CD4-positive, alpha-beta T cell treated with Interleukin-4 for 1 hour (primary cell): ENCODE measurements around the gene INPP5A.

Experiments
- DNase-seq, 2 donors: peaks; one replicate each; pipeline ENCODE4 v3.0.0-alpha.2; 2020 to 2022

Gene INPP5A

DNA sequence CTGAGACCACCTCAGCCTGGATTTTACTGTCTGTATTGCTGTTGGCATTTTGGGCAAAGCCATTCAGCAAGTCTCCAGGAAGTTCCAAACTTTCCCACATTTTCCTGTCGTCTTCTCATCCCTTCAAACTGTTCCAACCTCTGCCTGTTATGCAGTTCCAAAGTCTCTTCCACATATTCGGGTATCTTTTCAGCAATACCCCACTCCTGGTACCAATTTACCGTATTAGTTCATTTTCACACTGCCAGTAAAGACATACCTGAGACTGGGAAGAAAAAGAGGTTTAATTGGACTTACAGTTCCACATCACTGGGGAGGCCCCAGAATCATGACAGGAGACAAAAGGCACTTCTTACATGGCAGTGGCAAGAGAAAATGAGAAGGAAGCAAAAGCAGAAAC is 62.8 kb downstream of the INPP5A start:
- DNase-seq = no peak

DNA sequence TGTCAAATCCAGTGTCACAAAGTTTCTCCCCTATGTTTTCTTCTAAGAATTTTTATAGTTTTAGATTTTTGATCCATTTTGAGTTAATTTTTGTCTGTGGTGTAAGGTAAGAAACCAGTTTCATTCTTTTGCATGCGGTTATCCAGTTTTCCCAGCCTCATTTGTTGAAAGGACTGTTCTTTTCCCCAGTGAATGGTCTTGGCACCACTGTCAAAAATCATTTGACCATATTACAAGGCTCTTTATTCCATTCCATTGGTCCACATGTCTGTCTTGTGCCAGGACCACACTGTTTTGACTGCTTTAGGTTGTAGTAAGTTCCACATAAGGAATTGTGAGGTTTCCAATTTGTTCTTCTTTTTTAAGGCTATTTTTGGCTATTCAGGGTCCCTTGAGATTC is 64.0 kb downstream of the INPP5A start:
- no peak for DNase-seq

DNA sequence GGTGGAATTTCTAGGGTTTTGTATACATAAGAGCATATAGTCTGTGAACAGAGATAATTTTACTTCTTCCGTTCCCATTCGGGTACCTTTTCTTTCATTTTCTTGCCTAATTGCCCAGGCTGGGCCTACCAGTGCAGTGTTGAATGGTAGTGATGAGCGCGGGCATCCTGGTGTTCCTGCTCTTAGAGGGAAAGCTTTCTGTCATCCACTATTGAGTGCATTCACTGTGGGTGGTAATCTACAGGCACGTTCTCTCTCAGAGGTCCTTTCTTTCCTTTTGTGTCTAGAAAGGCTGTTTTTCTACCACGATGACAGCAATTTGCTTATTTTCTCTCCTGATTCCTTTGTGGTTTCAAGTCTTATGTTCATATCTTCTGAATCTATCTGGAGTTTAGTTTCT is 65.0 kb downstream of the INPP5A start:
- DNase-seq = no peak

DNA sequence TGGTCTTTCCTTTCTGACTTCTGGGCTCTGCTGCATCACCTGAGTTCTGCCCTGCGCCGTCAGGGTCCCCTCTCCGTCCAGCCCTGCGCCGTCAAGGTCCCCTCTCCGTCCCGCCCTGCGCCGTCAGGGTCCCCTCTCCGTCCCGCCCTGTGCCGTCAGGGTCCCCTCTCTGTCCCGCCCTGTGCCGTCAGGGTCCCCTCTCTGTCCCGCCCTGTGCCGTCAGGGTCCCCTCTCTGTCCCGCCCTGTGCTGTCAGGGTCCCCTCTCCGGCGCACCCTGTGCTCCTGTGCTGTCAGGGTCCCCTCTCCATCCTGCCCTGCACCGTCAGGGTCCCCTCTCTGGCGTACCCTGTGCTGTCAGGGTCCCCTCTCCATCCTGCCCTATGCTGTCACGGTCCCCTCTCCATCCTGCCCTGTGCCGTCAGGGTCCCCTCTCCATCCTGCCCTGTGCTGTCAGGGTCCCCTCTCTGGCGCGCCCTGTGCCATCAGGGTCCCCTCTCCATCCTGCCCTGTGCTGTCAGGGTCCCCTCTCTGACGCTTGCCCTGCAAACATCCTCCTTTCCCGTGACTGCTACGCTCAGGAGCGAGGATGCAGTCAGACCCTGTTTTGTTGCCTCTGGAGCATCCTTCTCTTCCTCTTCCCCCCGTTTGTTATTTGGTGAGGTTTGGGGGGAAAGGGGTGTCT is 66.4 kb downstream of the INPP5A start:
- DNase-seq = no peak

DNA sequence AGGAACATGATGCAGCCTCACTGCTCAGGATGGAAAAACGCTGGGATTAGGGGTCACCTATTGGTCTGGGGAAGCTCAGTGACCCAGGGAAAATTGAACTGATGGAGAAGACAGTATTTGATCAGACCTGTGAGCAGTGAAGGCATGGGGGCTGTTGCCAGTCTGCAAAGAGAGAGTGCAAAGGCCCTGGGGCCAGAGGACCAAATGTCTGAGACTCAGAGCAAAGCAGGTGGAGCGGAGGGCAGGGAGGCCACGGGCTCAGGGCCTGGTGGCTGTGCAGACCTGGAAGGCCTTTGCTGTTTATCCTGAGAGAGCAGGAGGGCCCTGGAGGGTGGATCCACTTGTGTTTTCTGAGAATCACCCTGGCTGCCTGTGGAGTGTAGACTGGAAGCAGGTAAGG is 67.1 kb downstream of the INPP5A start:
- DNase-seq = no peak

DNA sequence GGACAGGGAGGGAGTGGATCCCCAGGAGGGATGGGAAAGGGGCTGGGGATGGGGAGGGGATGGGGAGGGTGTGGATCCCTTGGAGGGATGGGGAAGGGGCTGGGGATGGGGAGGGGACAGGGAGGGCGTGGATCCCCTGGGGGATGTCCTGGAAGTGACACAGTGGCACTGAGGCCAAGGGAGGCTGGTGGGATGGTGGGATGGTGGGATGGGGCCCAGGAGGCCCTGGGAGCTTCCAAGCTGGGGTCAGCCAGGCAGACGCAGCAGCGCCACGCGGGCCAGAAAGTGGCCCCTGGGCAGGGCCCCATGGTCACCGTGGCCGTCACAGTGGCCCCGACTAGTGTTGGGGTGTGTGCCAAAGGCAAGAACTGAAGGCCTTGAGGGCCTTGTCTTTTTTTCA is 67.8 kb downstream of the INPP5A start:
- no peak for DNase-seq

DNA sequence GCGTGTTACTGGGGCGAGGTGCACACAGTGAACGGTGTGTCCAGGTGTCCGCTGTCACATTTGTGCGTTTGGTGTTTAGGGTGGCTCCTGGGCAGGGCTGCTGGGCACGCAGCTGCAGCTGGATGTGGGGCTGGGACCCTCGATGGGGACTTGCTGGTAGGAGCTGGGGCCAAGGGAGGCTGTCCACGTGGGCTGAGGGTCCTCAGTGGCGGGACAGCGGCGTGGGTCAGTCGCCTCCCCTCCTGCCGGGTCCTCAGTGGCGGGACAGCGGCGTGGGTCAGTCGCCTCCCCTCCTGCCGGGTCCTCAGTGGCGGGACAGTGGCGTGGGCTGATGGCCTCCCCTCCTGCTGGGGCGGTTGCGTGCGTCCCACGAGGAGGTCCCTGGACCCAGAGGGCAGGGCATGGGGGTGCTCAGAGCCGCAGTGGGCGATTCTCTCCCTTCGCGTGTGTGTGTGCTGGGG is 68.5 kb downstream of the INPP5A start:
- DNase-seq = no peak

DNA sequence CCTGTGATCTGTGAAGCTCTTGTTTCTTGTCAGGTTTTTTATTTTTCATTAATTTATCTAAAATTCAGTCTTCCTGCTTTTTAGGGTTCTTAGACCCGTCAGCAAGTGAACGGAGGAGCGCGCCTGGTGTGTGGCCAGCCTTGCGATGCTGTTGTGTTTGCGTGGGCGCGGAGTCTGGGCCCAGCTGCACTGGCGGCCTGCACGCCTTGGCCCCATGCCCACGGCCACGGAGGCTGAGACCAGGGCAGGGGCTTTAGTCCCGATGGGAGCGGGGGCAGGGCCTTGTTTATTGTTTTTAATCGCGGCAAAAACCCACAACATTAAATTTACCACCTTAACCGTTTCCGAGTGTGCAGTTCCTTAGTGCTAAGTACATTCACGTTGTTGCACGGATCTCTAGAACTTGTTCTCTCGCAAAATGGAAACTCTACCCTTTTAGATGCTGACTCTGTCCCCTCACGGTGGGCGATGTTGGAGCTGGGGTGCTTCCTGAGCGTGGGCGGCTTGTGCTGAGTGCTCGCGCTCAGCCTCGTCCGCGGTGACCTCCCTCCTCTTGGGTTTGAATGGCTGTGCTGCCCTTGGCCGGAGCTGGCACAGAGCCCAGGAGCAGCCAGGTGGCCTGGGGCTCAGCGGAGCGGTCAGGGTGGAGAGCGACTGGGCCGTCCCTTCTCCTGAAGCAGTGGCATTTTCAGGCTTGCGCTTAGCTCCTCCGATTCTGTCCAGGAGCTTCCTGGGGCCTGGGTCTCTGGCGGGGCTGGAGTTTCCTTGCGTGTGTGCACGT is 69.1 kb downstream of the INPP5A start:
- DNase-seq = no peak

DNA sequence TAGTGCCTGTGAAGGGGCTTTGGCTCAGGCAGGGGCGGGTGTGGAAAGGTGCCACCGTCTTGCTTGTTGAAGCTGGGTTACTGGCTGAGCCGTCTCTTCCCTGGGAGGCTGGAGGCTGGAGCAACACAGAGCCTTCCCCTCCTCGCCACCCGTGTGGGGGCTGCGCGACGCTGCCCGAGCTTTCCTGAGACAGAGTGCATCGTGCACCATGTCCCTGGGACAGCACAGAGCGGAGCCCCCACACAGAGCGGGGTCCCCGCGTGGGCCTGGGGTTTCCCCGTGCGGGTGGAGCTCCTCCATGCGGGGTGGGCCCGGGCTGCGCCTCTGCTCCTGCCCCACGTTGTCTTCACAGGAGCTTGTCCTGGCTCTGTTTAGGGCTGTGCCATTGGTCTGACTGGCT is 69.9 kb downstream of the INPP5A start:
- no peak for DNase-seq

DNA sequence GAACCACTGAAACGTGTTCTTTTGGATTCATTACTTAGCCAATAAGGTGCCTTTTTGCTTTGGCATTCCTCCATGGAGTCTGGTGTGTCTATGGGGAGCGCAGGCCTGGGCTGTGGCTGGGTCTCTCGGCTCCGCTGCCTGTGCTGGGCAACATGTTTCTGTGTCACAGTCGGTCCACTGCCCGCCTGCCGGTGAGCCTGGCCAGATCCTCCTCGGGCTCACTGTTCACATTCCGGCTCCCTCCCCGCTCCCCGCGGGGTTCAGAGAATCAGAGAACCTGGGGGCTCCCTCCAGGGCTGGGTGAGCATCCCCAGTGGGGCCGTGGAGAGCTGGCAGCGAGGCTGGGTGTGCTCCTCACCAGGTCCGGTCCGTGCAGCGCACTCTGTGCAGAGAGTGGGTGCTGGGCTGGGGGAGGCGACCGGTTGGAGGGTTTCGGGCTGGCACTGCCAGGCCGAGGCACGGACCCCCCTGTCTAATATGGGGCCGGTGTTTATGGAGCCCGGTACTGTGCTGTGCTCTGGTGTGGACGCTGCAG is 70.4 kb downstream of the INPP5A start:
- no peak for DNase-seq

DNA sequence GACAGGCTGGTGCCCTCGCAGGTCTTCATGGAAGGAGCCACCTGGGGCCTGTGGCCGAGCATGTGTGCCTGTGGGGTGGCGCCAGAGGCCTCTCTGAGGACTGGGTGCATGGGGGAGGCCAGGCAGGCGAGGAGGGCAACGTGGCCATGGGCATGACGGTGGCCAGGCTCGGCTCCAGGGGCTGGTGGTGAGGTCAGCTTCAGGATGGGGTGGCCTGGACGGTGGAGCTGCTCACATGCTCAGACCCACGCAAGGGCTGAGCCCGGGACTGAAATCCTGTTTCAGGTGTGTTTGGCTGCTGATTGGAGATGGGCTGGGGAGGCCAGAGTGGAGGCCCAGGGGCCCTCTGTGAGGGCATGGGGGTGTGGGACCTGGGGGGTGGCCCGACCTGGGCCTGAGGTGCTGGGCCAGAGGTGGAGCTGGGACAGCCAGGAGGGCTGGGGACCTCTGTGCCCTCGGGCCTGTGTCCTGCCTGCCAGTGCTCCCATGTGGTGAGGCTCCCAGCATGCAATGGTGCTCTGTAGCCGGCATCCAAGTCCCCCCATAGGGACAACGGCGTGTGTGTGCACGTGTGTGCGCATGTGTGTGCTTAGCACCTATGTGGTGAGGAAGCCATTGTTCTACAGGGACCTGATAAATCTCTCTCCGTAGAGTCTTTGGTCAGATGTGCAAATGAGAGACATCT is 71.1 kb downstream of the INPP5A start:
- no peak for DNase-seq

DNA sequence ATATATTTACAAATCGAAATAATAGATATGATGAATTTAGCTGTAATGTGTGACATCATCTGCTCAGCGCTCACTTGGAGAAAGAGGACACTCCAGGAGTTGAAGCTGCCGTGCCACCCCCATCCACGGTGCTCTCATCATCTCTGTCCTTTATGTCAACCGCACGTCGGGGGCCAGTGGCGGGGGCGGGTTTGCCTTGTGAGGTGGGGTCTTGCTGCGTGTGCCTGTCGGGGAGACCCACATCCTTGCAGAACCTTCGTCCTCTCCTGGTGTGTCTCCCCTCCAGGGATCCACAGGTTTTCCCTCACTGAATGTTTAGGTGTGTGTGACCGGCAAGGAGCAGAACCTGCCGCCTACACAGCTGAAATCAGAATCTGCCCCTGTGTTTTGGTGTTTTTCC is 71.6 kb downstream of the INPP5A start:
- no peak for DNase-seq

DNA sequence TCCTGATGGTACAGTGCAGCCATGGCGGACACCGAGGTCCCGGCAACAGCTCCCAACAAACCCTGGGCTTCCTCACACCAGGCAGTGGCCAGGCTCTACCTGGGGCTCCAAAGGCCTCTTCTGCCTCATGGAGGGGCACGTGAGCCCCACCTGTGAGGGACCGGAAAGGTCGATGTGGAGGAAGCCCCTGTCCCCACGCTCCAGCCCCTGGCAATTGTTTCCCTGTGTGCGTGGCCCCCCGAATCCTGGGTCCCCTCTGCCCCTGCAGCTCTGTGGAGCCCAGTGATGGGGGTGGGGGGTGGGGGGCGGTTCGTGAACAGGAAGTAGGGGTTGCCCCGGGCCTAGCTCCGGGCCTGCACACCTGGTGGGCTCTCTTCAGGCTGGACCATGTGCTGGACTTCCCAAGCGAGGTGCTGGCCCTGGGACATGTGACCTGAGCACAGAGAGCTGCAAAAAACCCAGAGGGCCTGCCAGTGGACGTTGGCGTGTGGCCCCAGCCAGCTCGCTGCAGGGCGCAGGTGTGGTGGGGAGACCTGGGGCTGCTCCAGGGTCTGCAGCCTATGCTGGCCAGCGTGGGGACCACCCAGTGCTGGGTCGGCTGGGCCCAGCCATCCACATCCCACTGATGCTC is 72.6 kb downstream of the INPP5A start:
- no peak for DNase-seq

DNA sequence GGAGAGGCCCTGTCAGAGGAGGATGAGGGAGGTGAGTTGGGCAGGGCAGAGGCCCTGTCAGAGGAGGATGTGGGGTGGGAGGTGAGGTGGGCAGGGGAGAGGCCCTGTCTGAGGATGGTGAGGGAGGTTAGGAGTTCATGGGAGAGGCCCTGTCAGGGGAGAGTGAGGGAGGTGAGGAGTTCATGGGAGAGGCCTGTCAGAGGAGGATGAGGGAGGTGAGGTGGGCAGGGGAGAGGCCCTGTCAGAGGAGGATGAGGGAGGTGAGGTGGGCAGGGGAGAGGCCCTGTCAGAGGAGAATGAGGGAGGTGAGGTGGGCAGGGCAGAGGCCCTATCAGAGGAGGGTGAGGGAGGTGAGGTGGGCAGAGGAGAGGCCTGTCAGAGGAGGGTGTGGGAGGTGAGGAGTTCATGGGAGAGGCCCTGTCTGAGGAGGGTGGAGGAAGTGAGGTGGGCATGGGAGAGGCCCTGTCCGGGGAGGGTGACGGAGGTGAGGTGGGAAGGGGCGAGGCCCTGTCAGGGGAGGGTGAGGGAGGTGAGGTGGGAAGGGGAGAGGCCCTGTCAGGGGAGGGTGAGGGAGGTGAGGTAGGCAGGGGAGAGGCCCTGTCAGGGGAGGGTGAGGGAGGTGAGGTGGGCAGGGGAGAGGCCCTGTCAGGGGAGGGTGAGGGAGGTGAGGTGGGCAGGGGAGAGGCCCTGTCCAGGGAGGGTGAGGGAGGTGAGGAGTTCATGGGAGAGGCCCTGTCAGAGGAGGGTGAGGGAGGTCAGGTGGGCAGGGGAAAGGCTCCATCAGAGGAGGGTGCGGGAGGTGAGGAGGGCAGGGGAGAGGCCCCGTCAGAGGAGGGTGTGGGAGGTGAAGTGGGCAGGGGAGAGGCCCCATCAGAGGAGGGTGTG is 73.7 kb downstream of the INPP5A start:
- no peak for DNase-seq

DNA sequence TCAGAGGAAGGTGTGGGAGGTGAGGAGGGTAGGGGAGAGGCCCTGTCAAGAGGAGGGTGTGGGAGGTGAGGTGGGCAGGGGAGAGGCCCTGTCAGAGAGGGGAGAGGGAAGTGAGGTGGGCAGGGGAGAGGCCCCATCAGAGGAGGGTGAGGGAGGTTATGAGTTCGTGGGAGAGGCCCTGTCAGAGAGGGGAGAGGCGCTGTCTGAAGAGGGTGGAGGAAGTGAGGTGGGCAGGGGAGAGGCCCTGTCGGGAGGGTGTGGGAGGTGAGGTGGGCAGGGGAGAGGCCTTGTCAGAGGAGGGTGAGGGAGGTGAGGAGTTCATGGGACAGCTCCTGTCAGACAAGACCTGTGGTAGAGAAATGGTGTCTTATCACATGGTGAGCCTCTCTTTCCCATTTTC is 74.4 kb downstream of the INPP5A start:
- DNase-seq = no peak

DNA sequence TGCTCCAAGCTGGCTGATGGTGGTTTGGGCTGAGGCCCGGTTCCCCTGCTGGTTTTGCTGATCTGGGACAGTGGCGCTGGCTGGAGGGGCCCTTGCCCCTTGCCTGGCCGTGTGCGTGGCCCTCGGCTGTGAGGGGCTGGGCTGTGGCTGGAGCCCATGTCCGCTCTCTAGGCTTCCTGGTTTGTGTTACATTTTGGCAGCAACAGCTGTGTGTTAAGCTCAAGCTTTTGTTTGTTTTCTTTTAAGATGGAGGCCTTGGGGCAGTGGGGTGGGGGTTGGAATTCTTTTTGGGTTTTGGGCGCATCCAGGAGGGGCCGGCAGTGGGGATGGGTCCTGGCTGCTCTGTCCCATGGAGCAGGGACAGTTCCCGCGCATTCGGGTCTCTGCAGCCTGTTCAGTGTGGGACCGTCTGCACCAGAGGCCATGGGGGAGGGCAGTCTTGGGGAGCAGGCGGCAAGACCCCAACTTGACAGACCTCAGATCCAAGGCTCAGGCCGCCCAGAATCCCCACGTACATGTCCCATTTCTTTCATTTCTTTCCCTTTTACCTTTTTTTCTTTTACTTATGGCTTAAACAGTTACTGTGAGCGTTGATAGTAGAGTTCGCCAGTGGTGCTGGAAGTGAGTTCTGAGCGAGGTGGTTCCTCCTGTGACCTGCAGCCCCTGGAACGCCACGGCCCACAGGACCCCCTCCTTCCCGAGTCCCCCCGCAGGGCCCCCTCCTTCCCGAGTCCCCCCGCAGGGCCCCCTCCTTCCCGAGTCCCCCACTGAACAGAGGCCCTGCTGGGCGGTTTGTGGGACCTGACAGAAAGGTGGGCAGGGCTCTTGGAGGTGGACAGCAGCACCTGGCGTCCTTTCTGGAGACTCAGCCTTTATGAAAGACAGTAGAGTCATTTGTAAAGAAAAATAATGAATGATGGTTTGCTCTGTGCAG is 75.3 kb downstream of the INPP5A start:
- no peak for DNase-seq

DNA sequence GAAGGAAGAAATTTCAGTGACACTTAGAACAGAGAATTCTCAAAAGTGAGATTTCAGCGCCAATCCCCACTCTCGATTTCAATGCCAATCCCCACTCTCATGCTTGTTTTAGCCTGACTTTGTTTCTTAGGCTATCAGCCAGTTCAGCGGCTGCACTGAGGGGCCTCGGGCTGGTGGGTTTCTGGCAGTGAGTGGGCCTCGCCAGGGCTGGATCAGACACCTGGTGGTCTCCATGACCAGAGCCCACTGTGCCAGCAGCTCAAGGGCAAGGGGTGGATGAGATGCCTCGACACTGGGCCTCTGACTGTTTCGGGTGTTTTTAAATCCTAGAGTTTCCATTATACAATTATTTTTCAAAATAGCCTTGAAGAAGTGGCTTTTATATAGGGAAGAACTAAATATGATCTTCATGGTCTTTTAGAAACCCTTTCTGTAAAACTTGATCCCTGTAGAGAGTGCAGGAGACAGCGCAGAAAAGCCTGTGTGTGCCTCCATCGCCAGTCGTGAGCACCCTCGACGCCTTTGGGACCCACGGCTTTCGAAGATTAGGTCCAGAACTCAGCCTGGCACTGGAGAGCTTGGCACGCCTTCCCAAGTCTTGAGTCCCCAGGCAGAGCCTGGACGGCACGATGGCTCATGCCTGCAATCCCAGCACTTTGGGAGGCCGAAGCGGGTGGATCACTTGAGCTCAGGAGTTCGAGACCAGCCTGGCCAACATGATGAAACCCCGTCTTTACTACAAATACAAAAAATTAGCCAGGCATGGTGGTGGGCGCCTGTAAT is 76.2 kb downstream of the INPP5A start:
- no peak for DNase-seq

DNA sequence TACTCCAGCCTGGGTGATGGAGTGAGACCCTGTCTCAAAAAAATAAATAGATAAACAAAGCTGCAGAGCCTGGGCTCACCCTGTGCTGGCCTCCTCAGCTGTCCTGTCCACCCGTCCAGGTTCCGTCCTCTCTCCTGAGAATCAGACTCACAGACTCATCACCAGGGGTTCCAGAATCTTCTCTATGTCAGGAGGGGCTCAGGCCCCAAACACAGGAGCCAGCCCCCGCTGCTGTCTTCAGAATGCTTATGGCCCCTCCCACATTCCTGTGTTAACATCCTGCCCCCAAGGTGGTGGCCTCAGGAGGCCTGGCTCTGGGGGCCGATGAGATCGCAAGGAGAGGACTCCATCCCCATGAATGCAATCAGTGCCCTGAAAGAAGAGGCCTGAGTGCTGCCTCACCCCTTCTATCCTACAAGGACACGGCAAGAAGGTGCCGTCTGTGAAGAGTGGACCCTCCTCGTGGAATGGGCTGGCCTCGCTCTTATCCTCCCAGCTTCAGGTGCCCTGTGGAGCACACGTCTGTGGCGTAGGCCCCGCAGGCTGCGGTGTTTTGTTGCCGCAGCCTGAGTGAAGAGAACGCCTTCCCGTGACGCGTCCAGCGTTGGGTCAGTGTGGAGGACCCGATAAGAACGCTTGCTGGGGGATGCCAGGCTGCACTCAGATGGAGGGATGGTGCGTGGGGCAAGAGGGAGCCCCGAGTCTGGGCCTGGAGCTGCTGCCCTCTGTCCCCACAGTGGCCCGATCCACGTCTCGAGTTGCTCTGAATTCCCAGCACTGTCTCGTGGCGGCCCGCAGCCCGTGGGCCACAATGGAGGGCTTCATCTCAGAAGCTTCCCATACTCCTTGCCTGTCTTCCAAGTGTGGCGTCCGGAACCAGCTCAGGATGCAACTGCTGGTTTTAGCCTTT is 77.1 kb downstream of the INPP5A start:
- no peak for DNase-seq
